NCI-H510A treated with DMSO at 0.1 percent for 48 hours (cell line): ENCODE results near the gene DNPH1.

Source experiments
- DNase-seq: peaks from one replicate; lab custom pipeline; 2025; lab: John Stamatoyannopoulos, UW

DNPH1 gene

GRCh38 chr6:43215066-43215465 lies 14.2 kb downstream of the DNPH1 start:
- DNase-seq = no peak

- no peak for DNase-seq
Measured at GRCh38 chr6:43213431-43213830, 15.8 kb downstream of the DNPH1 start.

GRCh38 chr6:43211955-43212354 lies 17.3 kb downstream of the DNPH1 start:
- DNase-seq = no peak

DNA sequence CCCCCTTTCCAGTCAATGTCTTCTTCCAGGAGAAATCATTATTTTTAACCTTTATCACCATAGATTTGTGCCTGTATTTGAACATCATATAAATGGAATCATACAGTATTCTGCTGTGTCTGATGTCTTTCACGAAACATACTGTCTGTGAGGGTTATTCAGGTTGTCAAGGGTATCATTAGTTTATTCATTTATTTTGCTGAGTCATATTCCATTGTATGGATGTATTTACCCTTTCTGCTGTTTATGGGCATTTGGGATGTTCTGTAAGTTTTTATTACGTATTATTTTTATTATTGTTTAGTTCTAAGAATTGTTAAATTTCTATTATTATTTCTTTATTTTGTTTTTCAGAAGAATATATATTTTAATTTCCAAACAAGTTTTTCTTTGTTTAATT lies 22.0 kb downstream of the DNPH1 start:
- DNase-seq = no peak

DNA sequence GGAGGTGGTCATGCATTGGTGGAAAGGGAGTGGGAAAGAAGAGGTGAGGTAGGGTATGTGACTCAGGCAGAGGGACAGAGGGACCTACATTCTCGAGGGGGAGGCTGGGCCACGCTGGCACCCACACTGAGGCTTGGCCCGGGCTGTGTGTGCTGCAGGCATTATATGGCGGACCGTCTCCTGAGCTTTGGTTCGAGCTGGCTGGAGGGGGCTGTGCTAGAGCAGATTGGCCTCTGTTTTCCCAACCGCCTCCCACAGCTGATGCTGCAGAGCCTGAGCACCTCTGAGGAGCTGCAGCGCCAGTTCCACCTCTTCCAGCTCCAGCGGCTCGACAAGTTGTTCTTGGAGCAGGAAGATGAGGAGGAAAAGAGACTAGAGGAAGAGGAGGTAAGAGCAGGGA lies 23.4 kb downstream of the DNPH1 start:
- no peak for DNase-seq

DNA sequence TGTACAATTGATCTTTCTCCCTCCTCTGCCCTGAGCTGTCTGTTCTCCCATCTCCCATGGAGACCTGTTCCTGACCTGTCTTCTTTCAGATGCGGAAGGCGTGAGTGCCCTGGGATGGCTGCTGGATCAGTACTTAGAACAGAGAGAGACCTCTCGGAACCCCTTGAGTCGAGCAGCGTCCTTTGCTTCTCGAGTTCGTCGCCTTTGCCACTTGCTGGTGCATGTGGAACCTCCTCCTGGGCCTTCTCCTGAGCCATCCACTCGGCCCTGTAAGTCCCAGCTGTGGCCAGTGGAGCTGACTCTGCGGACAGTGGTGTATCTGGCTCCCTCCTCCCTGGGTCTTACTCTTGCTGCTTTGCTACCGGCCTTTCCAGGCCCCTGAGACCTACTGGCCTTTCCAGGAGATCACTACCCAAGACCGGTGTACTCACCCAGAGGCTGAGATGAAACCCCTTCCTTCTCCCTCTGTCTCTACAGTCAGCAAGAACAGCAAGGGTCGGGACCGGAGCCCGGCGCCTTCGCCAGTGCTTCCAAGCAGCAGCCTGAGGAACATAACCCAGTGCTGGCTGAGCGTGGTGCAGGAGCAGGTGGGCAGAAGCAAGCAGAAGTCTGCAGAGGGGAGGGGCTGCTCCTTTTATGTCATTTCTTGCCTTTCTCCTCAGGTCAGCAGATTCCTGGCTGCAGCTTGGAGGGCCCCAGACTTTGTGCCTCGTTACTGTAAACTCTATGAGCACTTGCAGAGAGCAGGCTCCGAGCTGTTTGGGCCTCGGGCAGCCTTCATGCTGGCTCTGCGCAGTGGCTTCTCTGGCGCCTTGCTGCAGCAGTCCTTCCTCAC lies 24.8 kb downstream of the DNPH1 start:
- no peak for DNase-seq

DNA sequence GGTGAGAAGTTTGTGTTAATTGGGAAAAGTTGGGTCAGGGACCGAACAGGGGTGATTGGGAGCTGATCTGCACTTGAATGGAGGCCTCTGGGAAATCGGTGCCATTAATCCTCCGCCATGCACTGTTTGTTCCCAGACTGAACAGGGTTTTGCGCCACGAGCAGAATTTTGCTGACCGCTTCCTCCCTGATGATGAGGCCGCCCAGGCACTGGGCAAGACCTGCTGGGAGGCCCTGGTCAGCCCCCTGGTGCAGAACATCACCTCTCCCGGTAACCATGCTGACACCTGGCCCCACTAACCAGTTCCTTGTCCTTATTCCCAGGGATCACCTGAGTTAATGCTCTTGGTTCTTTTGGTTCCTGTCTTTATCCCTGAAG lies 25.6 kb downstream of the DNPH1 start:
- DNase-seq = no peak

DNA sequence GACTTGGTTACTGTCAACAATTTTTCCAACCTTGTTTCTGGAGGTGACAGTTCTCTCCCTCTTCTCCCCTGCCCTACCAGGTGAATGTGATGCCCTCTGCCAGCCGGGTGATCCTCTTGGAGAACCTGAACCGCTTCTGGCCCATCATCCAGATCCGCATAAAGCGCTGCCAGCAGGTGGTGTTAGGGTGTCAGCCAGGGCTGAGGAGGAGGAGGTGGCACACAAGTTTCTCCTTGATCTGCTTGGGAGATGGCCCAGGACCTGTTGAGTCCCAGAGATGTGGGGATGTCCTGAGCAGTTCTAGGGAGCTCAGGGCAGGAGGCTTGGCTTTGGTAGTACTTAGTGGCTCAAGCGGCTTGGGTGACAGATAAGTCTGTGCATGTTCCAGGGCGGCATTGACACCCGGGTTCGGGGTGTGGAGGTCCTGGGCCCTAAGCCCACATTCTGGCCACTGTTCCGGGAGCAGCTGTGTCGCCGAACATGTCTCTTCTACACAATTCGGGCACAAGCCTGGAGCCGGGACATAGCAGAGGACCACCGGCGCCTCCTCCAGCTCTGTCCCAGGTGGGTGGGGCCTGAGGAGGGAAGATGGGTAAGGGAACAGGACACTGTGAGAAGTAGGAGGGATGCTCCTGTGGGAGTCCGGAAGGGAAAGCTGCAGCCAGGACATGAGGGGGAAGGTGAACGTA lies 26.1 kb downstream of the DNPH1 start:
- no peak for DNase-seq

GRCh38 chr6:43202451-43202850 lies 26.8 kb downstream of the DNPH1 start:
- no peak for DNase-seq

- DNase-seq = no peak
Measured at GRCh38 chr6:43200541-43200940, 28.7 kb downstream of the DNPH1 start.

GRCh38 chr6:43199912-43200311 lies 29.4 kb downstream of the DNPH1 start:
- DNase-seq = no peak

GRCh38 chr6:43196337-43196736 lies 32.9 kb downstream of the DNPH1 start:
- no peak for DNase-seq

- DNase-seq = no peak
Measured at GRCh38 chr6:43193929-43194328, 35.4 kb downstream of the DNPH1 start.

GRCh38 chr6:43192911-43193310 lies 36.4 kb downstream of the DNPH1 start:
- no peak for DNase-seq

DNA sequence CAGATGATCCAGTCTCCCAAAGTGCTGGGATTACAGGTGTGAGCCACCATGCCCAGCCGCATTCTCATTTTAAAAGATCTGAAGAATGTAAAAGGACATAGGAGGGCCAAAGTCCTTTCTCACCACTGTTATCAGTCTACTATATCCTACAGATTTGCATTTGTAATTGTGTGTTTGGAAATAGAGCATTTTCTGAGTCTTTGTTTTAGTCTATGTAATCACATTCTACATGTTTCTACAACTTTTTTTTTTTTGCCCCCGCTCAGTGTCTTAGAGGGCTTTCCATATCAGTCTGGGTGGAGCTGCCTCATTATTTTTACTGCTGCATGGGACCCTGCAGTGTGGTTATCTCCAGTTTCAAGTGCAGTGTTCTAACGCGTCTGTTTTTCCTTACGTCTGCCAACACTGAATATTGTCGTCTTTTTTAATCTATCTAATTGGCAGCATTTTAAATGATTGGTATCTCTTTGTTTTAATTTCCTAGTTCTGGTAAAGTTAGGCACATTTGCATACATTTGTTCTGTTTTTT lies 39.4 kb downstream of the DNPH1 start:
- DNase-seq = no peak

DNA sequence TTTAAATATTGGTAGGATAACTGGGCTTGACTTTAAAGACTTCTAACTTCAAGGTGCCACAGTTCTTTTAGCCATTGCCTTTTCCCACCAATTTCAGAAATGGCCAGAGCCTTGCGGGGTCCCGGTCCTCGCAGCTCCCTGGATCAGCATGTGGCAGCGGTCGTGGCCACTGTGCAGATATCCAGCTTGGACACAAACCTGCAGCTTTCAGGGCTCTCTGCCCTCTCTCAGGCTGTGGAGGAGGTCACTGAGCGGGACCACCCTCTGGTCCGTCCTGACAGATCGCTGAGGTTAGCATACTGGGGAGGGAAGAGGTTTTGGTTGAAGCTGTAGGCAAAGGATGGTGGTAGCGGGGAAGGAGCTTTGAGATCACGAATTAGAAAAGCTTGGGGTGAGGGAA lies 40.9 kb downstream of the DNPH1 start:
- DNase-seq = no peak

- DNase-seq = no peak
Measured at GRCh38 chr6:43187821-43188220, 41.5 kb downstream of the DNPH1 start.

DNA sequence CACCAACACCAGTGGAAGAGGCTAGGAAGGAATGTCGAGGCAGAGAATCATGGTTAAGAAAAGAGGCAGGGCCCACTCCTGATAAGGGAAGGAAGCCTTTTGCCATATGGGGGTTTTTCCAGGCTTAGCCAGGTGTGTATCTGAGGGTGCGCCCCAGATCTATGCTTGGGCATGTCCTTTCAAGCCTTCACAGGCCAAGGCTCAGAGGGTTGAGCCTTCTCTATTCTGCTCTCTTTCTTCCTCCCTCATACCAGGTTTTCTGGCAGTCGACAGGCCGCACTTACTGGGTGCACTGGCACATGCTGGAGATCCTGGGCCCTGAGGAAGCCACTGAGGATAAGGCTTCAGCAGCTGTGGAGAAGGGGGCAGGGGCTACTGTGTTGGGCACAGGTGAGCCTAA lies 42.6 kb downstream of the DNPH1 start:
- DNase-seq = no peak

DNA sequence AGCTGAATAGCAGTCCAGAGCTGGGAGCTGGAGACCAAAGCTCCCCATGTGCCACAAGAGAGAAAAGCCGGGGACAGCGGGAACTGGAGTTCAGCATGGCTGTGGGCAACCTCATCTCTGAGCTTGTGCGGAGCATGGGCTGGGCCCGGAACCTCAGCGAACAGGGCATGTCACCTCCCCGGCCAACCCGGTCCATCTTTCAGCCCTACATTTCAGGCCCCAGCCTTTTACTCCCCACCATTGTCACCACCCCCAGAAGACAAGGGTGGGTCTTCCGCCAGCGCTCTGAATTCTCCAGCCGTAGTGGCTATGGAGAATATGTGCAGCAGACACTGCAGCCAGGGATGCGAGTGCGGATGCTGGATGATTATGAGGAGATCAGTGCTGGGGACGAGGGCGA lies 43.3 kb downstream of the DNPH1 start:
- DNase-seq = no peak

DNA sequence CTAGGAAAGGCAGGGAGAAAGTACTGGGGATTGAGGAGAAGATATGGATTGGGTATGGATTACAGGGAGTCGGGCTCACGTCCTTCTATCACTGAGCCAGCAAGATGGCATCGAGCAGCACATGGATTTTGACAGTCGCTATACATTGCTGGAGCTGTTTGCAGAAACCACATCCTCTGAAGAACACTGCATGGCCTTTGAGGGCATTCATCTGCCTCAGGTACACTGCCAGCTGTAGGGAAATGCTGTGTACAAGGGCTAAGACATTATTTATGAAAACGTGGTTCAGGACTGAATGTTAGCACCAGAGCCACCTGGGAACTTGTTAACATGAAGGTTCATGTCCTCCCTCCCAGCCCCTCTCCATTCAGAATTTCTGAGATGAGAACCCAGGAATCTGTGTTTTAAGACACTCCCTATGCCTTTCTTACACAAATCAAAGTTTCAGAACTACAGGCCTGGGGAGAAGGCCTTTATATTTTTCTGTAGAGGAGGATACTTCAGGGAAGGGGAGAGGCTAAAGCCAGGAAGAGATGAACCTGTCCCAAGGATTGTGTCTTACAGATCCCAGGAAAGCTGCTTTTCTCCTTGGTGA lies 43.8 kb downstream of the DNPH1 start:
- DNase-seq = no peak

- no peak for DNase-seq
Measured at GRCh38 chr6:43184268-43184985, 44.9 kb downstream of the DNPH1 start.

DNA sequence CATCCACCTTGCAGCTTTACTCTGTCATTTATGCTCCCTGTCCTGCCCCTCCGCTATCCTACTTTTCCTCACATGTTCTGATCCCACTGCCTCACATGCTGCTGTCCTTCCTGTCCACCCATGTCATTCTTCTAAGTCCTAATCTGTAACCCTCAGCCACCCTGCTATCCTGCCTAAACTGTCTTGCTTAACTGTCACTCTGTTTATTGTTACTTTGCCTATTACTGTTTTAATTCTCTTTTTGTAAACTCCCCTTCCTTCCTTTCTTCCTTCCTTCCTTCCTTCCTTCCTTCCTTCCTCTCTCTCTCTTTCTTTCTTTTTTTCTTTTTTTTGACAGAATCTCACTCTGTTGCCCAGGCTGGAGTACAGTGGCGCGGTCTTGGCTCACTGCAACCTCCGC lies 45.8 kb downstream of the DNPH1 start:
- DNase-seq = no peak
